ENCODE results near the gene KBTBD8.

- TF ChIP-seq, protein P1, sequence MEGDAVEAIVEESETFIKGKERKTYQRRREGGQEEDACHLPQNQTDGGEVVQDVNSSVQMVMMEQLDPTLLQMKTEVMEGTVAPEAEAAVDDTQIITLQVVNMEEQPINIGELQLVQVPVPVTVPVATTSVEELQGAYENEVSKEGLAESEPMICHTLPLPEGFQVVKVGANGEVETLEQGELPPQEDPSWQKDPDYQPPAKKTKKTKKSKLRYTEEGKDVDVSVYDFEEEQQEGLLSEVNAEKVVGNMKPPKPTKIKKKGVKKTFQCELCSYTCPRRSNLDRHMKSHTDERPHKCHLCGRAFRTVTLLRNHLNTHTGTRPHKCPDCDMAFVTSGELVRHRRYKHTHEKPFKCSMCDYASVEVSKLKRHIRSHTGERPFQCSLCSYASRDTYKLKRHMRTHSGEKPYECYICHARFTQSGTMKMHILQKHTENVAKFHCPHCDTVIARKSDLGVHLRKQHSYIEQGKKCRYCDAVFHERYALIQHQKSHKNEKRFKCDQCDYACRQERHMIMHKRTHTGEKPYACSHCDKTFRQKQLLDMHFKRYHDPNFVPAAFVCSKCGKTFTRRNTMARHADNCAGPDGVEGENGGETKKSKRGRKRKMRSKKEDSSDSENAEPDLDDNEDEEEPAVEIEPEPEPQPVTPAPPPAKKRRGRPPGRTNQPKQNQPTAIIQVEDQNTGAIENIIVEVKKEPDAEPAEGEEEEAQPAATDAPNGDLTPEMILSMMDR (IDR thresholded peaks at IDR 0.05) = no peak
- TF ChIP-seq POLR2A (IDR thresholded peaks at IDR 0.05) = no peak
Observed at GRCh38 chr3:66996696-66997095, 1.4 kb upstream of the KBTBD8 start.

All from testis (tissue), 2 donors.